Lung (tissue), 12 donors: ENCODE results near the gene AHRR. TPM values are rescaled to one million over a fixed set of nuclear protein-coding genes. Genes with fewer than 3 reads are reported as not detected.

Experiments
- ATAC-seq: fragments of 200-7000 bp; cut with Tn5 transposase; one replicate; pipeline ENCODE4 v1.9.1; 2020; ENCODE audit warnings: moderate number of reproducible peaks; ENCODE audit not compliant: insufficient read depth, low FRiP score
- DNase-seq, 3 donors: peaks; one replicate each; pipeline ENCODE4 v3.0.0-alpha.2; 2013 to 2017
- H3K27ac ChIP-seq, 2 donors: one replicate each; pipeline ENCODE4 v1.5.1; 2013; ENCODE audit warnings: mild to moderate bottlenecking in 2 of 2, moderate library complexity in 2 of 2, control low read depth in 1 of 2, inconsistent platforms in 1 of 2, low read depth in 1 of 2, low read length in 1 of 2
- H3K27me3 ChIP-seq, 3 donors: one replicate each; pipeline ENCODE4 v1.5.1; 2013; ENCODE audit warnings: low read length in 2 of 3; ENCODE audit not compliant: control insufficient read depth in 3 of 3, insufficient read depth in 3 of 3
- H3K36me3 ChIP-seq, 4 donors: one replicate each; pipeline ENCODE4 v1.5.1; 2013; ENCODE audit warnings: low read length in 4 of 4, mild to moderate bottlenecking in 1 of 4, moderate library complexity in 1 of 4; ENCODE audit not compliant: control insufficient read depth in 4 of 4, insufficient read depth in 4 of 4
- H3K4me1 ChIP-seq, 5 donors: one replicate each; pipeline ENCODE4 v1.5.1; 2013; ENCODE audit warnings: low read length in 5 of 5, mild to moderate bottlenecking in 2 of 5, moderate library complexity in 1 of 5; ENCODE audit not compliant: control insufficient read depth in 5 of 5, insufficient read depth in 5 of 5
- H3K4me3 ChIP-seq: one replicate; pipeline ENCODE4 v1.5.1; 2013; ENCODE audit warnings: mild to moderate bottlenecking, control low read depth, moderate library complexity
- H3K9ac ChIP-seq, 2 donors: one replicate each; pipeline ENCODE4 v1.5.1; 2013; ENCODE audit warnings: low read length in 2 of 2, control low read depth in 1 of 2; ENCODE audit not compliant: insufficient read depth in 1 of 2
- H3K9me3 ChIP-seq, 4 donors: one replicate each; pipeline ENCODE4 v1.5.1; 2013; ENCODE audit warnings: low read length in 3 of 4, mild to moderate bottlenecking in 1 of 4, moderate library complexity in 1 of 4; ENCODE audit not compliant: control insufficient read depth in 4 of 4, insufficient read depth in 3 of 4
- CTCF ChIP-seq: IDR thresholded peaks from 2 replicates; pipeline ENCODE4 v1.5.1; 2012; ENCODE audit warnings: mild to moderate bottlenecking; ENCODE audit errors: control extremely low read depth, extremely low read depth
- WGBS, 2 donors: extraction: QIAGEN DNeasy Blood & Tissue Kit; methylation state at CpG; one replicate each; pipeline ENCODE4 v1.1.7; 2013; 5-methylcytosine and 5-hydroxymethylcytosine counted together
- polyA plus RNA-seq, 2 donors: library from polyadenylated mRNA; stranded (reverse); fragments of 200-250 nt; gene quantifications; one replicate each; pipeline ENCODE4 v1.2.1, GENCODE V29; 2013
- total RNA-seq, 2 donors: library from RNA; depleted of rRNA in 1 of 2; stranded (reverse); fragments of >200 nt in 1 of 2; gene quantifications; one replicate each; pipeline ENCODE4 v1.2.1, GENCODE V29; 2014 to 2021
- donor health status: control.
- donor health status: control.
- donor health status: Bipolar disorder and iron deficiency.
- donor health status: healthy.
- donor health status: DM: yes; HTN: yes; CAD: no.

Gene AHRR
- total and polyA plus RNA-seq, 4 donors: 0.63 to 8.8 (median 2.8) TPM

GRCh38 chr5:362978-363765, 41.7 kb downstream of the AHRR start:
- Histone ChIP-seq H3K9ac (no peak overlapping the region), H3K4me1 (peaks cover 0 to 4% (median 3%) of the 10 kb centered on the region in 5 donors), H3K27me3 (no peaks in the 10 kb centered on the region), H3K27ac (no peak overlapping the region), H3K36me3 (peaks cover 0 to 6% (median 0%) of the 10 kb centered on the region in 4 donors), H3K4me3 (no peak overlapping the region), H3K9me3 (no peaks in the 10 kb centered on the region)
- ATAC-seq (no peak), DNase-seq (peak in 1 of 3 donors; percentile 7)
- WGBS, 2 donors: 88 to 90% methylated on average over 3 of the region's 3 CpGs
- TF ChIP-seq CTCF: no peak

- H3K4me1 ChIP-seq: peaks cover 0 to 17% (median 5%) of the 10 kb centered on the region in 5 donors
- no peaks in the 10 kb centered on the region for H3K27me3 ChIP-seq
- no peaks in the 10 kb centered on the region for H3K9me3 ChIP-seq
- no peak overlapping the region for H3K27ac ChIP-seq
- no peak for ATAC-seq
- no peak for DNase-seq
- 99 to 100% methylated on average over 1 of the region's 1 CpG for whole genome bisulfite sequencing, 2 donors
- no peak overlapping the region for H3K4me3 ChIP-seq
- TF ChIP-seq CTCF: no peak
- no peak overlapping the region for H3K9ac ChIP-seq
- peaks cover 0 to 6% (median 0%) of the 10 kb centered on the region in 4 donors for H3K36me3 ChIP-seq
Measured at GRCh38 chr5:364497-364896, 43.0 kb downstream of the AHRR start.

GRCh38 chr5:366541-367357, 45.2 kb downstream of the AHRR start:
- peaks cover 0 to 6% (median 0%) of the 10 kb centered on the region in 4 donors for H3K36me3 ChIP-seq
- peaks cover 0 to 20% (median 5%) of the 10 kb centered on the region in 5 donors for H3K4me1 ChIP-seq
- H3K27ac ChIP-seq: no peak overlapping the region
- no peak for TF ChIP-seq CTCF
- no peaks in the 10 kb centered on the region for H3K27me3 ChIP-seq
- H3K9me3 ChIP-seq: no peaks in the 10 kb centered on the region
- no peak overlapping the region for H3K9ac ChIP-seq
- no peak overlapping the region for H3K4me3 ChIP-seq
- WGBS, 2 donors: 89 to 90% methylated on average over 18 of the region's 18 CpGs
- DNase-seq (peak in 1 of 3 donors; percentile 2), ATAC-seq (no peak)
